Measurements from ENCODE around the gene TAF6L. TPM values are rescaled to one million over a fixed set of nuclear protein-coding genes. Genes with fewer than 3 reads are reported as not detected.
A peak's percentile ranks its signal among the peaks of the same experiment; 100 is the strongest.

Gene TAF6L
- total and polyA plus RNA-seq, 9 of the 15 experiments (the other 6 are each of a cell fraction or from before 2014, with no cell fraction given) = 0.04 to 45.5 (median 20.8) TPM

- no peak for TF ChIP-seq ARID3A (IDR thresholded peaks at IDR 0.05; ENCODE audit: borderline replicate concordance, low read depth, low read length)
- TF ChIP-seq RNF219 (CRISPR knock-in tag; IDR thresholded peaks at IDR 0.05) = no peak
- no peak for TF ChIP-seq ZNF124 (CRISPR knock-in tag; IDR thresholded peaks at IDR 0.05)
- no peak for TF ChIP-seq TEAD2 (tag; IDR thresholded peaks at IDR 0.05)
- no peak for TF ChIP-seq PPARD (CRISPR knock-in tag; IDR thresholded peaks at IDR 0.05)
- TF ChIP-seq ZNF12 (CRISPR knock-in tag; IDR thresholded peaks at IDR 0.05) = peak; percentile 60; the same call in 1 of the 2 replicates
- no peak for TF ChIP-seq ZNF395 (CRISPR knock-in tag; IDR thresholded peaks at IDR 0.05)
- peak; percentile 36; the same call in 1 of the 2 replicates for TF ChIP-seq CHCHD3 (CRISPR knock-in tag; IDR thresholded peaks at IDR 0.05)
- TF ChIP-seq ZKSCAN3 (CRISPR knock-in tag; IDR thresholded peaks at IDR 0.05) = no peak
- TF ChIP-seq ZFP1 (CRISPR knock-in tag; IDR thresholded peaks at IDR 0.05) = 0 out of 2 replicates have a peak, but pooled peaks have one; percentile 32
- TF ChIP-seq STAG1 (CRISPR knock-in tag; IDR thresholded peaks at IDR 0.05; ENCODE audit: borderline replicate concordance) = peak; percentile 42
- TF ChIP-seq EZH2 (IDR thresholded peaks at IDR 0.05; ENCODE audit: borderline replicate concordance, low read depth, low read length) = no peak
- TF ChIP-seq SUPT5H (IDR thresholded peaks at IDR 0.05) = peak; percentile 100
- no peak for TF ChIP-seq ZNF280A (IDR thresholded peaks at IDR 0.05; ENCODE audit: low read depth, partially characterized antibody)
- peak; percentile 100 for TF ChIP-seq MTA3 (IDR thresholded peaks at IDR 0.05; ENCODE audit: borderline replicate concordance)
- TF ChIP-seq THRA (IDR thresholded peaks at IDR 0.05) = no peak
- peak; percentile 48 for TF ChIP-seq MXI1 (IDR thresholded peaks at IDR 0.05; ENCODE audit: low read depth, low read length)
- TF ChIP-seq ZBTB8A (IDR thresholded peaks at IDR 0.05; ENCODE audit: partially characterized antibody) = no peak
- TF ChIP-seq ATF4 (CRISPR knock-in tag; IDR thresholded peaks at IDR 0.05) = no peak
Observed at GRCh38 chr11:62805076-62805892, 34.1 kb downstream of the TAF6L start, which contains the start of gene NXF1 (continued).
